ENCODE results near the gene DNM3. TPM values are rescaled to one million over a fixed set of nuclear protein-coding genes. Genes with fewer than 3 reads are reported as not detected.

The DNM3 gene
- total and polyA plus RNA-seq, 7 donors, result 0.60 to 13.3 (median 3.9) TPM

DNA sequence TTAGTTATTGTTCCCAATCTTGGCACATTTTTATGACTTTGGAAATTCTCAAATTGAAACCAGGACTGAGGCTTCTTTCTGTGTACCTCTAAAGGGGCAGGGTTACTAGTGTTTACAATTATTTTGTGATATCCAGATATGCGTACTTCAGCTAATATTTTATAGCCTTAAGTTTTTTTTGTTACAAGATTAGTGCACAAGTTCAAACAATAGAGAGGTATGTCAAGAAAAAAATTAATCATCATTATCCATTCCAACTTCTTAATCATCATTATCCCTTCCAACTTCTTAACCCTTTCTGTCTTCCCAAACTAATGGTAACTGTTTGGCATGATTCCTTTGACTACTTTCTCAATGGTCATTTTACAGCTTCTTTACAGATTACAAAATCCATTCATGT is 306.2 kb downstream of the DNM3 start:
- Histone ChIP-seq H3K4me3 (no peak overlapping the region), H3K9me3 (no peaks in the 10 kb centered on the region), H3K27ac (peak overlapping the region in 3 of 4 donors; percentile 86 to 92 (median 91)), H3K27me3 (no peaks in the 10 kb centered on the region), H3K4me1 (peaks cover 0 to 20% (median 3%) of the 10 kb centered on the region in 4 donors), H3K36me3 (no peaks in the 10 kb centered on the region)
- intact Hi-C loops (cut with DNase I), result loop anchor here (10.0 kb wide), 2 partner anchors 137 to 387 kb away; partner anchors contain the start of gene SUCO
- 84 to 97% methylated on average over 1 of the region's 1 CpG for WGBS, 2 donors
- TF ChIP-seq, protein P1, sequence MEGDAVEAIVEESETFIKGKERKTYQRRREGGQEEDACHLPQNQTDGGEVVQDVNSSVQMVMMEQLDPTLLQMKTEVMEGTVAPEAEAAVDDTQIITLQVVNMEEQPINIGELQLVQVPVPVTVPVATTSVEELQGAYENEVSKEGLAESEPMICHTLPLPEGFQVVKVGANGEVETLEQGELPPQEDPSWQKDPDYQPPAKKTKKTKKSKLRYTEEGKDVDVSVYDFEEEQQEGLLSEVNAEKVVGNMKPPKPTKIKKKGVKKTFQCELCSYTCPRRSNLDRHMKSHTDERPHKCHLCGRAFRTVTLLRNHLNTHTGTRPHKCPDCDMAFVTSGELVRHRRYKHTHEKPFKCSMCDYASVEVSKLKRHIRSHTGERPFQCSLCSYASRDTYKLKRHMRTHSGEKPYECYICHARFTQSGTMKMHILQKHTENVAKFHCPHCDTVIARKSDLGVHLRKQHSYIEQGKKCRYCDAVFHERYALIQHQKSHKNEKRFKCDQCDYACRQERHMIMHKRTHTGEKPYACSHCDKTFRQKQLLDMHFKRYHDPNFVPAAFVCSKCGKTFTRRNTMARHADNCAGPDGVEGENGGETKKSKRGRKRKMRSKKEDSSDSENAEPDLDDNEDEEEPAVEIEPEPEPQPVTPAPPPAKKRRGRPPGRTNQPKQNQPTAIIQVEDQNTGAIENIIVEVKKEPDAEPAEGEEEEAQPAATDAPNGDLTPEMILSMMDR (IDR thresholded peaks at IDR 0.05), result no peak
- TF ChIP-seq POLR2A (IDR thresholded peaks at IDR 0.05) (no peak), EP300 (IDR thresholded peaks at IDR 0.05) (no peak), POLR2AphosphoS5 (IDR thresholded peaks at IDR 0.05) (no peak)
- DNase-seq, result no peak

DNA sequence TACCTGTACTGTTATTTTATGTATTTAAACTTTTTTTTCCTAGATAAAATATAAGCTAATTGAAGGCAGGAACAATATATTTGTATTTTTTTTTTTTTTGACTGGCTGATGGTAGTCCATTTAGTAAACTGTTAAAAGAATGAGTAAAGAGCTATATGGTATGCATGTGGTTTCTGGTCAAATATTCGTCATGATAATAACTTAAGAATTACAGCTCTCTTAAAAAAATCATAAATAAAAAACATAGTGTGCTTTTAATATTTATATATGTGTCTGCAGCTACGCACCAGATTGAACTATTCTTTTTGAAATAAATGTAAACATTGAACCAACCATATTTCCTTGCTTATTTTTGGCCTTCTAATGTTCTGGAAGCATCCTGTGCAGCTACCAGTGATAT is 306.9 kb downstream of the DNM3 start:
- Histone ChIP-seq H3K4me3 (no peak overlapping the region), H3K27ac (peak overlapping the region in 3 of 4 donors; percentile 7 to 21 (median 9)), H3K36me3 (no peaks in the 10 kb centered on the region), H3K27me3 (no peaks in the 10 kb centered on the region), H3K4me1 (peaks cover 0 to 20% (median 3%) of the 10 kb centered on the region in 4 donors), H3K9me3 (no peaks in the 10 kb centered on the region)
- DNase-seq, result no peak
- intact Hi-C loops (cut with DNase I), result loop anchor here (10.0 kb wide), 2 partner anchors 137 to 387 kb away; partner anchors contain the start of gene SUCO
- 85 to 87% methylated on average over 2 of the region's 2 CpGs for WGBS, 2 donors
- TF ChIP-seq POLR2A (IDR thresholded peaks at IDR 0.05) (no peak), POLR2AphosphoS5 (IDR thresholded peaks at IDR 0.05) (no peak), EP300 (IDR thresholded peaks at IDR 0.05) (no peak)
- TF ChIP-seq, protein P1 (IDR thresholded peaks at IDR 0.05), result no peak

DNA sequence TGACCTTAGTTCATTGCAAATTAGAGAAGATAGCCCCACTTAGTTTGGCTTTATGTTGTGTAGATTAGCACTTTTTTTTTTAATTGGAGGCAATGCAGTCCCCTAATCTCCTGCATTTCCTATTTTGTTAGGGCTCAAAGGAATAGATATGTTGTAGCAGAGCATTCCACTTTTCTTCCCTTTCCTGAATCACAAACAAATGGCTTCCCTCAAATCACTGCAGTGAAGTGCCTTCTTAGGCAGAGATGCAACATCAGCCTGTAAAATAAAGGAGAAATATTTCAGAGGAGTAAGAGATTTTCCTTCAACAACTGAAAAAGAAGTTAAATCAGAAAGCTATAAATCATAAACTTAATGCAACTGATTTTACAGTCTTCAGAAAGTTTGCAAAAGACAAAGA is 307.4 kb downstream of the DNM3 start:
- H3K27ac ChIP-seq, result peak overlapping the region in 3 of 4 donors; percentile 7 to 21 (median 9)
- DNase-seq, result no peak

DNA sequence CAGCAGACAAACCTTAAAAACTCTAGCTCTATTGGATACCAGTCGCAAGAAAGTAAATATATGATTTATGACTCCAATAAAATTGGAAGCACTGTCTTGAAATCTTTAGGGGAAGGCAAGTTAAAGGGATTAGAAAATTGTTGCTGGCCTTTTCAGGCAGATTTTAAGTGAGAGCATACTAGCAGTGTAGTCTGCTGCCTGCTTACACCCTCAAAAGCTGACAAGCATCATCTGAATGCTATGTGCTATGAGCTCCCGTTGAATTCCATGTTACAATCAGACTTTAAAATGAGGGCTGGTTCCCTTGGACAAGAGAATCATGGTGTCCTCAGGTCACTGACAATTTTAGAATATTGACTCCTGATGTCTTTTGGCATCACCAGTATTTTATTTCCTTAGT is 308.0 kb downstream of the DNM3 start:
- Histone ChIP-seq H3K4me1 (peaks cover 0 to 21% (median 3%) of the 10 kb centered on the region in 4 donors), H3K4me3 (no peak overlapping the region), H3K9me3 (no peaks in the 10 kb centered on the region), H3K27me3 (no peaks in the 10 kb centered on the region), H3K36me3 (no peaks in the 10 kb centered on the region), H3K27ac (peak overlapping the region in 1 of 4 donors; percentile 15)
- TF ChIP-seq POLR2A (IDR thresholded peaks at IDR 0.05), result no peak
- TF ChIP-seq, protein P1 (IDR thresholded peaks at IDR 0.05), result no peak
- TF ChIP-seq EP300 (IDR thresholded peaks at IDR 0.05), result no peak
- WGBS, 2 donors, result 42 to 73% methylated on average over 2 of the region's 2 CpGs
- no peak for DNase-seq
- intact Hi-C loops (cut with DNase I), result loop anchor here (10.0 kb wide), 2 partner anchors 135 to 385 kb away; partner anchors contain the start of gene SUCO

More for the DNA sequence above, 307.4 kb downstream of the DNM3 start:
- TF ChIP-seq, protein P1 (IDR thresholded peaks at IDR 0.05), result no peak
- no peak for TF ChIP-seq EP300 (IDR thresholded peaks at IDR 0.05)
- no peak for TF ChIP-seq POLR2AphosphoS5 (IDR thresholded peaks at IDR 0.05)
- TF ChIP-seq POLR2A (IDR thresholded peaks at IDR 0.05), result no peak
- intact Hi-C loops (cut with DNase I), result loop anchor here (10.0 kb wide), 2 partner anchors 136 to 386 kb away; partner anchors contain the start of gene SUCO
- Histone ChIP-seq H3K36me3 (no peaks in the 10 kb centered on the region), H3K9me3 (no peaks in the 10 kb centered on the region), H3K4me3 (no peak overlapping the region), H3K4me1 (peaks cover 0 to 20% (median 3%) of the 10 kb centered on the region in 4 donors), H3K27me3 (no peaks in the 10 kb centered on the region)

DNA sequence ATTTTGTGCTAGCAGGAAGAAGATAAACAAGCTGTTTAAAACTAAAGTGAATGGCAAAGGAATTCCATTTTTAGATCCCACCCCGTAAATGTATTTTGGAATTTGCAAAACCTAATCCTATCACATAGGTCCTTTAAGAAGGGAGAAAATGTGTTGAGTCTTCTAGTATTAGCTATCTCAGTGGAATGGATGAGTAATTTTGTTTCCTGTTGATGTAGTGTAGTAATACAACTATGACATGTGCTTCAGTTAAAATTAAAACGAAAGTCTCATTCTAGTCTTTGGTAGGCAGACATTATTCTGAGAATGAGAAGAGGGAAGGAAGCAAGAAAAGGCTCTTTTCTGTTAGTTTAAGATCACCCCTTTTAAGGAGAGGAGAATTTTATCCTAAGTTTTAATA is 313.3 kb downstream of the DNM3 start:
- Histone ChIP-seq H3K27ac (peak overlapping the region in 1 of 4 donors; percentile 11), H3K4me3 (no peak overlapping the region), H3K36me3 (no peaks in the 10 kb centered on the region), H3K9me3 (no peaks in the 10 kb centered on the region), H3K4me1 (peaks cover 0 to 13% (median 0%) of the 10 kb centered on the region in 4 donors), H3K27me3 (no peaks in the 10 kb centered on the region)
- TF ChIP-seq POLR2A (IDR thresholded peaks at IDR 0.05) (no peak), POLR2AphosphoS5 (IDR thresholded peaks at IDR 0.05) (peak in 1 of 4 donors; percentile 36), EP300 (IDR thresholded peaks at IDR 0.05) (no peak)
- TF ChIP-seq, protein P1 (IDR thresholded peaks at IDR 0.05), result no peak
- WGBS, 2 donors, result 43 to 68% methylated on average over 2 of the region's 2 CpGs
- intact Hi-C loops (cut with DNase I), result no loop called here
- no peak for DNase-seq
